HG03039 (cell line): ENCODE results near the gene MED12L.

Source experiments
- ATAC-seq: cut with Tn5 transposase; IDR thresholded peaks from one replicate; pipeline ENCODE4 v1.9.1; 2021; ENCODE audit warnings: mild to moderate bottlenecking, moderate library complexity; ENCODE audit not compliant: unreplicated experiment

Gene MED12L

DNA sequence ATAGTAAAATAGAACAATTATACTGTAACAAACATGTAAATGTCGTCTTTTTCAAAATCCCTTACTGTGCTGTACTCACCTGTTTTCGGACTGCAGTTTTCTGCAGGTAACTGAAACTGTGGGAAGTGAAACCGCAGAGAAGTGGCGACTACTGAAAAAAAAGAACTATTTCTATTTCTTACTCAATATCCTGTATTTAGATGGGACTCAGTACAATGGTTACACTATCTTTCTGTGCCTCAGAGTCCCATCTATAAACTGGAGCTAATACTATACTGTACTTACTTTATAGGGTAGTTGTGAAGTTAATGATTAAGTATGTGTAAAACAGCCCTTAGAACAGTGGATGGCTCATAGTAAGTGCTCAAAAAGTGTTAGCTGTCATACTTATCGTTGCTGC is 313.4 kb downstream of the MED12L start:
- ATAC-seq: no peak

DNA sequence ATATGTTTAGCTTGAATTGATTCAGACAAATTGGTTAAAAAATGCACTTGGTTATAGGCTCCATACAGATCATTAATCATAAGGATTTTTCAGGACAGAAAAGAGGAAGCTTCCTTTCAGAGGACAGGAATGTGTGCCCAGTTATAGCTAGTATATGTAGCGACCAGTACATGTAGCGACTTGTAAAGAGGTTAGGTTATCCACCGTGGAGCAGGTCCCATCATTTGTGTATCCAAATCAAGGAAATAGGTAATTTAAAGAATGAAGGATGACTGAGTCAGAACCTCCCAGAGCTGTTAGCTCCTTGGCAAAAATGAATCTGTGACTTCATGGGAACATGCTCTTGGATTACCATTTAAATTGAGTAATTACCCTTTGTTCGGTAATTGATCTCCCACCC is 314.9 kb downstream of the MED12L start:
- ATAC-seq: no peak

DNA sequence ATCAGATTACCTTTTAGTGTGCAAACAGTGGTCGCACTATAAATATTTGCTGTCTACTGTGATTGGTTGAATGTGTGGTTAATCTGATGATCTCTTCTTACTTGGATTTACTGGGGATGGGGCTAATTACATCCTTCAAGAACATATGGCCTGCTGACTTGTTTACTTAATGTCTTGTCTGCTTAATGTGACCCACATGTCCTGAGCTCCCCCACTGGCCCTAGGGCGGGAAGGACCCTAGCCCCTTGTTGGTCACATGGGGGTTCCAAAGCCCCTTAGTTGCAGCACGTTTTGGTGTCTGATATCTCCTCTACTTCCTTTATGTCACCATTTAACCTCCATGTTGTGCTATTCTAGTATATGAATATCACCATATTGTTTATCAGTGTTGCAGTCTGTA is 316.9 kb downstream of the MED12L start:
- no peak for ATAC-seq

DNA sequence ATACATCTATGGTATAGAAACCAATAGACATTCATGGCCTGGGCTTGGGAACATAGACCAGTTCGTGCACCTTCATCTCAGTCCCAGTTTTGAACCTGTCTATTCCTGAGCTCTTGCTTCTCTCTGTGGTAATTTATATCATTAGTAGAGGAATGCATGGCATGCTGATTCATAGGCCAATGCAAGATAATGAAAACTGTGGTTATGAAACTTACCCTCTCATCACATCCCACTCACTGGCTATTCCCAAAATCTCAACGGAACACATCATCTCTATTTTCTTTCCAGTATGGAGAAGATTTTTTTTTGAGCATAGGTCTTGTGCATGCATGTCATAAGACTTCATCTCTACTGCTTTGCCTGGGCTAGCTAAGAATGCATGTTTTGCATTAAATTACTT is 317.8 kb downstream of the MED12L start:
- ATAC-seq: no peak

DNA sequence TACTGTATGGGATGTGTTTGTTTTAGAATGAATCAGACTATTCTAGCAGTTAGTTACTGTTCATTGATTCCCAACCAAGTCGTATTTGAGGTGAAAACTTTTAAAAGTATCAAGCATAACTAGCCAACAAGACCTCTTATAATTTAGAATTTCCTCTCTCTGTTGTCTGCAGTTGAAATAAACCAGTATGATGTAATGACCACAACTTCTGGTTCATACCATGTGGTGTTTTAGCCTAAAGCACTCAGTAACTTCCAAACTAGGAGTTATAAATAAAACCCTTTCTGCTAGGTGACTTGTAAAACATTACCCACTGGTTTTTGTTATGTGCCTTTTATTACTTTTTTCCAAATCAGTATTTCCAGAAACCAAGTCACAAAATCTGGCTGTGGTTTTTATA is 318.9 kb downstream of the MED12L start:
- no peak for ATAC-seq

DNA sequence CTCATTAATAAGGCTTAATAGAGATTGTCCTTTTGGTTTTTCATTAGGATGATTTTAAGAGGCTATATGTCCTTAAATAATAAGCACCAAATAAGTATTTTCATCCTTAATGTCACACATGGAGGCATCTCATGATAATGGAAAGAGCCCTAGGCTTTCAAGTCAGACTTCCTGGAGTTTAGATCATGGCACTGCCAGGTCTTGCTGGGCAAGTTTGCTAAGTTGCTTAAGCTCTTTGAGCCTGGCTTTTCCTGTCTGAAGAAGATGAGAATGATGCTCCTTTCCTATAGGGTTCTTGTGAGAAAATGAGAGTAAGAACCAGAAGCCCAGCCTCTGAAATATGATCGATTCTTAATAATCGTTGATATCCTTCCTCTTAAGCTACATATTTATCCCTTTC is 322.5 kb downstream of the MED12L start:
- no peak for ATAC-seq

DNA sequence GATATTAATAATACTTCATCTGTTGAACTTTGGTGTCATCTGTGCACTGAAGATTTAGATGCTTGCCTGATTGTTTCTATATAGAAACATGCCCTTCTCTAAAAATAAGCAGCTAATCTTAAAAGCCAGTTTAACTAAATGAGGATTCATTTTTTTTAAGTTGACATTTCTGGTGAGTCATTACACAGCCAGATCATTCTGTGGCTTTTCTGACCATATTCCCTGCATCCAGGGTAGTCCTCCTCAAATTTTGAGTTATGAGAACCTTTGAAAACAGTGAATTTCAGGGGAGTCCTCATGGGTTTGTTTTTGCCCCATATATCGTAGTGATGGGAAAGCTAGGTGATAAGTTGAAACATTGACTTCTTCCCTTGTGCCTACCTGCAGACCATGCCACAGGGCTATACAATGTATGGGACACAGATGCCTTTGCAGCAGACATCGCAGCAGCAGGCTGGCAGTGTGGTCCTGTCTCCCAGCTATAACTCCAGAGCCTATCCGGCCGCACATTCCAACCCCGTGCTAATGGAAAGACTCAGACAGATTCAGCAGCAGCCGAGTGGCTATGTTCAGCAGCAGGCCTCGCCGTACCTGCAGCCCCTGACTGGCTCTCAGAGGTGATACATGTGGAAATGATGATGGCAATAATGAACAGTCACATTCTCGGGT is 325.6 kb downstream of the MED12L start:
- ATAC-seq: no peak

DNA sequence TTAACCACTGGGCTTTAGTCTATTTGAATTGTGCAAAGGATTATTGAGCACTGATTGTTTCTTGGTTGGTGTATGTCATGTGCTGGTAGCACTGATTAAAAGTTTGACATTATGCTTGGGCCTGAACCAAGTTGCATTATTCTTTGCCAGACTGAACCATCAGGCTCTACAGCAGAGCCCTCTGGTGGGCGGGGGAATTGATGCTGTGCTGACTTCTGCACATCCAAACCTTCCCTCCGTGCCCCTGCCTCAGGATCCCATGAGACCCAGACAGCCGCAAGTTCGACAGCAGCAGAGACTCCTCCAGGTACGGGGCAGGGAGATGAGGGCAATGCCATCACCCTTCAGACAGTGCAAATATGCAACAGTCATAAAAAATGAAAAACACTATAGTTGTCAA is 327.5 kb downstream of the MED12L start:
- no peak for ATAC-seq

DNA sequence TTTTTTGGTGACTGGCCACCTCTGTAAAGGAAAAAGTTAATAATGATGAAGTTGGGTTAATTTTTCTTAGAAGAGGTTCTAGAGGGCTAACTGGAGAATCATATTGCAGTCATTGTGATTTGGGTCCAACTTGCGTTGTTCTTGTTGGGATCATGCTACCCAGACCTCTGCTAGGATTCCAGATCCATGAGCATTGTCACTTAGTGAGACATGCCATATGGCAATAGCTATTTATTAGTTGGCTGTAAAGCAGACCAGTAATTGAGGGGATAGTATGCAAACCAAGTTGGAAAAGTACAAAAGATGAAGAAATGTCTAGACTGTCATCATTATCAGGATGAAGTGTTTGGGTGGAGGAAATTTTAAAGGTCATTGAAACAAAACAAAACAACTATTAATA is 329.8 kb downstream of the MED12L start:
- ATAC-seq: no peak

DNA sequence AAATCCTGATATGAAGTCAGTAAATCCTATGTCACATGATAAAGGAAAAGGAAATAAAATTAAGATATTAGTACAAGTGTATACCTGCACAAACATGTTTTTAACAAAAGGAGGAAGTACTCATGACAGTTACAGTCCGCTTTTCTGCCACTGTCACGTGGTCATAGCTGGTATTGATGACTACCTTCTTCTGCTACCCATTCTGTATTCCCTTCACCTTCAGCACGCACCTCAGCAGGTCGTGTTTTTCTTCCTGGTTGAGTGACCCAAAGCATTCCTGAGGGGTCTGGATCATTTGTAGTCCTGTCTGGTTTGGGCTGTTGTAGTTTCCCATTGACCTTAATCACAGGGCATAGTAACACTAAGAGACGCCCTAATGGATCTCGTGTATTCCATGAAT is 334.3 kb downstream of the MED12L start:
- ATAC-seq: no peak

DNA sequence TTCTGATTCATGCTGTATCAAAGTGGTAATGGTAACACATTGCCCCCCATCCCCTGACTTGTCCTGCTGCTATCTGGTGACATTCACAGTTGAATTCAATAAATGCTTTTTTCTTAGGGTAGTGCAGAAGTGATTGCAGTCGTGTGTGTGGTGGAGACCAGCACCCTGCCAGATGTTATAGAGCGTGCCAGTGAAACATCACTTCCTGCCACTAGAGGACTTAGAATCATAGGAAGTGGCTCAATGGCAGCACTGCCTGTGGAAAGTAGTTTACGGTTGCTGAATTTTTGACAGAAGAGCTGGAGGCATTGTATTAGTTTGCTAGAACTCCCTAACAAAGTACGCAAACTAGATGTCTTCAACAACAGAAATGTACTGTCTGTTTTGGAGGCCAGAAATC is 336.5 kb downstream of the MED12L start:
- peak; percentile 69 for ATAC-seq

DNA sequence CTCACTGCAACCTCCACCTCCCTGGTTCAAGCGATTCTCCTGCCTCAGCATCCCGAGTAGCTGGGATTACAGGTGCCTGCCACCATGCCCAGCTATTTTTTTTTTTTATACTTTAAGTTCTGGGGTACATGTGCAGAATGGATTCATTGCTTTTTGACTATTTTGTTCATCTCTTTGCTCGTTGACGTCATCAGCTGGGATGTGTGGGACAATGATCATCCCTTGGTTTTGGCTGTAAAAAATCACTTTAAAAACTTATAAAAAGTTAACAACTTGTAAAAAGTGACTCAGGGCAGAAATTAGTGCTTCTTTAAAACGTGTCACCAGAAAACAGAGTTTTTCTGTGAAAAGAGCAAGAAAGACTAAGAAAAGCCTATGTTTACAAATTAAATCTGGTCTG is 337.6 kb downstream of the MED12L start:
- no peak for ATAC-seq

DNA sequence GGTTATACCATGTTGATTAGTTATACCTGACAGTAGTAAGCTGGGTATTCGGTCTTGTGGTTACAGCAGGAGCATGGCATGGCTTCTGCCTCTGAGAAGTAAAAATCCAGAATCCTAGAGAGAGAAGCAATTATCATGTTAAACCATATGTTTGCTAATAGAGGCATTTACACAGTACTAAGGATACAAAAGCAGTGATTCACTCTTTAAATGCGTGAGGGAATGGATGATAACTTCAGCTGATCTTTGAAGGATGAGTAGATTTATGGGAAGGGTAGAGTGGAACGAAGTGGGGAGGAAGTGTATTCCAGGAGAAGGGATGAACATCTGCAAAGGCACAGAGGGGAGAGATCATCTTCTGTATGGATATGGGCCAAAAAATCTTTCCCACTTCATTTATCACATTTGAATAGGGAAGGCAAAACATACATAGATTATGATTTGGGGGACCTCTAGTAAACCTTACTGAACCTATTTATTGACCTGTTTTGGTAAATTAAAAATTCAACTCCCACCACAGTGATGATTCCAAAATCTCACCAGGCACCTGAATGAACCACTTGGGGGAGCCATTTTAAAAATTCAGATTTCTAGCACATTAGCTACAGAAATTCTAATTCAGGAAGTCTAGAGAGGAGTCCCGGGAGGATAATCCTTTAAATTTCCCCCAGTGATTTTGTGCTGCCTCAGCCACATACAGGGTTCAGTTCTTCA is 340.3 kb downstream of the MED12L start:
- ATAC-seq: no peak

DNA sequence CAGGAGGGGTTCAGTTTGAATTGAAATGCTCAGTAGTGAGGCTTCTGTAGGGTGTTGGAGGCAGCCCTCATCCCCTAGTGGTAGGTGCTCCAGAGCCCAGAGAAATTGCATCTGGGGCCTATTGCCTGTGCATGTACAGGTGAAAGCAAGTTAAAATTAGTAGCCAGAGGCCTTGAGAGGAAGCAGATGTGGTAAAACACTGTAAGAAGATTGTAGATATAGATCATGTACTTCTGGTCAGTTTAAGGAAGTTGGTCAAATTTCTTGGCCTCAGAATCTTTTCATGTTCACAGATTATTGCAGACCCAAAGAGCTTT is 340.8 kb downstream of the MED12L start:
- peak; percentile 43 for ATAC-seq

DNA sequence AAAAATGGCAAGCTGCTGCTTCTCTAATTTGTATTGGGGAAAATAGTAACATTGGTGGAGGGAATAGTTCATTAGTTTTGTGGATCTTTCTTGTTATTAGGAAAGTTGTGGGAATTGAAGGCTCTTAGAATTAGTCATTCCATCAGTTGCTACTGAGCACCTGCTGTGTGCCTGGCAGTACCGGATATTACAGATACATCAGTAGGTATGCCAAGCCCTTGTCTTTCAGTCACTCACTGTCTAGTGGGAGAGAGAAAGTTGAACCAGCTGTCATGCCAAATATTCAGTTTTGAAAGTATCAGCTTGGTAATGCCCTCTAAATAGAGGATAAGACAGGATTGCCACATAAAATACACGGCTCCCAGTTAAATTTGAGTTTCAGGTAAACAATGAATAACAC is 342.9 kb downstream of the MED12L start:
- ATAC-seq: no peak

DNA sequence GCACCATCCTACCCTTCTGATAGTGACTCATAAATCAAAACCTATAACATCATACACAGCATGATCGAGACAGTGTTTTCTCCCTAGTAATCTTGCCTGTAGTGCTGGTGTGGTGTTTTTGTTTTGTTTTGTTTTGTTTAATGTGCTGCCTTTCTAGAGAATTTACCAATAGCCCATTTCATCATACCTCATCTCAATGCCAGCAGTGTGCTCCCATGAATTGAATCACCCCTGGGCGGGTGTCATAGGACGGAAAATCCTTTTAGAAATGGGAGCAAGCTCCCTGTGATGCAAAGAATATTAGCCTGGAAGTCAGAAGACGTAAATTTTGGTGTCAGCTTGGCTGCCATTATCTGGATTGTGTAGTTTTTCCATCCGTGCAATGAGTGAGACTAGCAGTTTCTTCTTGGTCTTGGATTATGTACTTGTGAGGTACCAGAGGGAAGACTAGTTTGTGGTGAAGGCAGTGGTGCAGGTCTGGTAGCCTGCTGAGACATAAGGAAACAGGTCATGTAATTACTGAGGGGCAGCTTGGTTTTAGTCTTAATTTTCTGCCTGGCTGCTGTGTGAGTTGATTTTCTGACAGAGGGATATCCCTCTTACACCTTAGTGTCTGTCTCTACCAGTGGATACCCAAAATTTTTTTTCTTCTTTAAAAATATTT is 345.5 kb downstream of the MED12L start:
- ATAC-seq: no peak

DNA sequence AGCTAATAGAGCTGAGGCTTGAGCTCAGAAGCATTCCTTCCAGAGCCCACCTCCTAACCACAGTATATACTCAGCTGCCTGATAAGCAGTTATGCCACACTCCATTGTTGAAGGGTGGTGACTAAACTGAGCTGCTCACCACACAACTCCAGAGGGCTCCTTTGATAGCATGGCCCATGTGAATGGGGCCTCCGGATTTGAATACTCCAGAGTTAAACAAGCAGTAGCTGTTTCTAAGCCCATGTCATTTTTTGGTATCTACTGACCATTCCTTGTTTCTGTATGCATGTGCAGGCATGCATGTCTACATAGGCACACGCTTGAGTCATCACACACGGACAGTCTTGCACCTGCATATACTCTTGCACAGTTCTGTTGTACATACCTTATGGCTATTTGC is 346.5 kb downstream of the MED12L start:
- ATAC-seq: no peak

DNA sequence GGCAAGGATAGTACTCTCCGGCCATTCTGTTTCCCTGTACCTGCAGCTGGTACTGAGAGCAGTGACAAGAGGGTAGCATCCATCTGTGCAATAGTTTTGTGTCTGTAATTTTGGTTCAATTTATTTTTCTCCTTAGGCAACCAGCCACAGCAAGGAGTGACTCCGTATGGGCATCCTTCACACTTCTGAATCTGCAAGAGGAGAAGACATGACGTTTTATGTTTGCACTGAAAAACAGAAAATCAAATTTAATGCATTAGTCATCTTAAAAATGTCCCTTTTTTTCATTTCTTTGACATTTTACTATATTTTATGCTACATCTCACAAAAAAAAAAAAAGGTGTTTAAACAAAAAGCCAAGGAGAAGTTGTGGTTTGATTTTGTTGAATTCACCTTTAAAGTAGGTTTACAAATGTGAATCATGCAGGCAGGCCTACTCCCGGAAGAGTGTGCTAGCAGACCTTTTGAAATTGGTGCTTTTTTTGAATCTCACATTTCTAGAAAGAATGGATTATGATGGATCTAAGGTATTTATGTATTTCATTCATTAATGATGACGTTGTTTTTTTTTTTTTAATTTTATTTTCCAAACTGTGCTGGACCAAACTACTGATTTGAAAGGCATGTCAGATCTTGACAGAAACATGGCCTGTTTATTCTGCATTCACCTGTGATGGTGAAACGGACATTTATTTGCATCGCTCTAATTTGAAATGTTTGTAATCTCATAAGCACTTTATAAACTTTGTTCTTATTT is 347.3 kb downstream of the MED12L start:
- ATAC-seq: no peak

DNA sequence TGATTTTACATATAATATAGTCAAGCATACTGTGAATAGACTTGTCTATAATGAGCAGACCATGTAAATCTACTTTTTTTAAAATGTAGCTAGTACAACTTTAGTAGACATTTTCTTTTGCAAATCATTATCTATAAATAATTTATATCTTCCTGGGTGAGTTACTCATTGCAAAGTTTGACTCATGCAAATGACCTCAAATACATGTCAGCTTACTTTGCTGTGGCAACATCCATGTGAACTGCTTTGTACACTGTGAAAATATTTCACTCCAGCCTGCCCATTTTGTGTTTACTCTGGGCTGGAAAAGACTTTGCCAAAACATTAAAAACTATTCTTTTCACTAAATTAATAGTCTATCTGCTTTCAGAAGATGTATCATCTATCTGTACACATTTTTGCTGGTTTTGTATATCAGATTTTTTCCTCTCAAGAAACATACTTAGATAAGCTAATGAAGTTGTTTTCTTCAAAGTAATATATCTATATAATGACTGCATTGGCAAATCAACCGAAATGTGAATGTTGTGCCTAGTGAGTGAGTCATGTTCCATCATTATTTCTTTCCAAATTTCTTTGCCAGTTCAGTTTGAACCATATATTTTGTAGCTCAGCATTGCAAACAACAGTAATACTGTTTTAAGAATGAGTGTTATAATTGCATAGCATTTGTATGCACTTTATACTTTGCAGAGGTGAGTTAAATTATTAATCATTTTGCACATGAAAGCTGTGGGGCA is 348.9 kb downstream of the MED12L start:
- no peak for ATAC-seq

DNA sequence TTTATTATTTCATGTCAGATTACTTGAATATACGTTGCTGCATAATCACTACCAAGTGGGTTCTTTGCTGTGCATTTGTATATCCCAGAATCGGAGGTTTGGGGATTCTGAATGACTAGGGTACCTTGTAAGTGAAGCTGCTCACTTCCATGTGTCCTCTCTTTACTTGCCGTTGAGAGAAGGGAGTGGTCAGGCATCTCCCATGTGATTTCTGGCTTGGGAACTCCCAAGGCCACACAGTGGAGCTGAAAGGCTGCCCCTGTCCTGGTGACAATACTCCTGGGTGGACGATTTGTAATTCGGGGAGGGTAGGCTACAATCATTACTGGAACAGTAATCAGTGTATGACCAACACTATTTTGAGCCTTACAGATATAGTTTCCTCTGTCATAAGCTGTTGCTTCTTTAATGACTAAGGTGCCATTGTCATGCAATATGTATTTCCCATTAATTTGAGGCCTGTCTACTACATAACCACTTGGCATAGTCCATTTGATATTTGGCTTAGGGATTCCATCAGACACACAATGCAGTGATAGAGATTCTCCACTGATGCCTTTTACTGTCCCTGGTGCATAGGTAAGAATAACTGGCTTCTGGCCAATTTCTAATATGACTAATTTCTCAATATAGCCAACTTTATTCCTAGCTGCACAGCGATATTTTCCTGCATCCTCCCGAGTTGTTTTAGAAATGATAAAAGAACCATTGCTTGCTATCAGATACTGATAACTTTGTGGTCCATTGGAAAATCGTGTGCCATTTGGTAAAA is 351.4 kb downstream of the MED12L start:
- ATAC-seq: no peak
